ENCODE data around the gene POLDIP3. TPM values are rescaled to one million over a fixed set of nuclear protein-coding genes. Genes with fewer than 3 reads are reported as not detected.
"Not testable (repeated sequence)": the region's sequence is repeated elsewhere in the genome, so short reads cannot be mapped to it uniquely, and the experiment has no call there.

POLDIP3 gene
- total RNA-seq, 1 donor from 2014 or later, result 34.7 TPM

DNA sequence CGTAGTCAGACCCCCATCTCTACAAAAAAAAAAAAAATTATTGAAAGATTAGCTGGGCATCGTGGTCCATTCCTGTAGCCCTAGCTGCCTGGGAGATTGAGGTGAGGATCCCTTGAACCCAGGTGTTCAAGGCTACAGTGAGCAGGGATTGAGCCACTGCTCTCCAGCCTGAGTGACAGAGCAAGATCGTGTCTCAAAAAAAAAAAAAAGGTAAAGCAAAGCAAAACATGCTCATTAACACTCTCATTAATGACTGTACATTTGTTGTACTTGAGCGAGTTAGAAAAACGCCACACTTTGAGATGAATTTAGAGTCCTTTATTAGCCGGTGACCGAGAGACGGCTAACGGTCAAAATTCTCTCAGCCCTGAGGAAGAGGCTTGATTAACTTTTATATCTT, 67.1 kb downstream of the POLDIP3 start:
- TF ChIP-seq CTCF (IDR thresholded peaks at IDR 0.05; ENCODE audit: insufficient read depth, low read length, poor library complexity, severe bottlenecking), result no peak

DNA sequence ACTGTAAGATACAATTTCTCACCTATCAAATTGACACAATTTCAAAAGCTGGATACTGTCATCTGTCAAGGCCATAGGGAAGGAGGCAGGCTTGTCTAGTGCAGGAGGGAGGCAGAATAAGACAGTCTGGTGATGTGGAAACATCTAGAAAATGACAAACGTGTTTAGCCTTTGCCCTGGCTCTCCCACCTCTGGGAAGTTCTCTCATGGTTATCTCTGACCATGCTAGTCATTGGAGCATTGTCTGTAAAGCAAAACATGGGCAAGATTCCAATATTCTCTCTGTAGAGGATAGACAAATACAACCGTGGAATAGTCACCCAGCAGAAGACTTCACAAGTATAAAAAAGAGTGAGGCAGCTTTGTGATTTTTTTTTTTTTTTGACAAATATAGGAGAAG, 70.0 kb downstream of the POLDIP3 start:
- Histone ChIP-seq H3K4me3 (ENCODE audit: low read depth, low read length) (no peak overlapping the region), H3K27me3 (ENCODE audit: control insufficient read depth, insufficient read depth, low read length) (peaks cover 5% of the 10 kb centered on the region), H3K36me3 (ENCODE audit: control insufficient read depth, insufficient read depth, low read length) (no peaks in the 10 kb centered on the region)
- TF ChIP-seq CTCF (IDR thresholded peaks at IDR 0.05; ENCODE audit: insufficient read depth, low read length, poor library complexity, severe bottlenecking), result no peak
- no peak for DNase-seq (ENCODE audit: low read depth)

More for the DNA sequence above, 67.1 kb downstream of the POLDIP3 start:
- H3K36me3 ChIP-seq (ENCODE audit: control insufficient read depth, insufficient read depth, low read length), result no peaks in the 10 kb centered on the region
- DNase-seq (ENCODE audit: low read depth), result no peak
- no peak overlapping the region for H3K4me3 ChIP-seq (ENCODE audit: low read depth, low read length)
- peaks cover 7% of the 10 kb centered on the region for H3K27me3 ChIP-seq (ENCODE audit: control insufficient read depth, insufficient read depth, low read length)

- not testable (repeated sequence) for H3K36me3 ChIP-seq (ENCODE audit: control insufficient read depth, insufficient read depth, low read length); H3K4me3 ChIP-seq (ENCODE audit: low read depth, low read length); H3K27me3 ChIP-seq (ENCODE audit: control insufficient read depth, insufficient read depth, low read length); DNase-seq (ENCODE audit: low read depth)
Measured at GRCh38 chr22:42539236-42539771, 75.4 kb downstream of the POLDIP3 start.

GRCh38 chr22:42537199-42537831, 77.4 kb downstream of the POLDIP3 start:
- not testable (repeated sequence) for H3K27me3 ChIP-seq (ENCODE audit: control insufficient read depth, insufficient read depth, low read length); H3K4me3 ChIP-seq (ENCODE audit: low read depth, low read length); DNase-seq (ENCODE audit: low read depth); H3K36me3 ChIP-seq (ENCODE audit: control insufficient read depth, insufficient read depth, low read length)

- H3K4me3 ChIP-seq (ENCODE audit: low read depth, low read length); DNase-seq (ENCODE audit: low read depth); H3K36me3 ChIP-seq (ENCODE audit: control insufficient read depth, insufficient read depth, low read length); H3K27me3 ChIP-seq (ENCODE audit: control insufficient read depth, insufficient read depth, low read length): not testable (repeated sequence)
Measured at GRCh38 chr22:42536634-42537033, 78.0 kb downstream of the POLDIP3 start.

DNA sequence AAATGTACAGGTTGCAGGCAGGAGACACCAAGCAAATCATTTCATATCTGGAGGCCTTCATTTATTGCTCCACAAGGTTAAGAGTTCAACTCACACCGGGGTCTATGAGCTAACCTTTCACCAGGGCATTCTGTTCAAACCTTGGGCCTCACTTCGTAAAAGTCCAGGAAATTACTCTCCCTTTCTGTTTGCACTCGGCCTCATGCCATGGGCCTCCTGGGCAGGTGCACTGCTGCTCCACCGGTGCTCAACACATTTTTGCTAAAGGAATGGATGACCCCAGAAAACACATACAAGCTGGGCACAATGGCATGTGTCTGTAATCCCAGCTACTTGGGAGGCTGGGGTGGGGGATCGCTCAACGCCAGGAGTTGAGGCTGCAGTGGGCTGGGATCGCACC, 78.5 kb downstream of the POLDIP3 start:
- no peak for DNase-seq (ENCODE audit: low read depth)
- H3K4me3 ChIP-seq (ENCODE audit: low read depth, low read length), result no peak overlapping the region
- H3K36me3 ChIP-seq (ENCODE audit: control insufficient read depth, insufficient read depth, low read length), result no peaks in the 10 kb centered on the region
- no peaks in the 10 kb centered on the region for H3K27me3 ChIP-seq (ENCODE audit: control insufficient read depth, insufficient read depth, low read length)
- TF ChIP-seq CTCF (IDR thresholded peaks at IDR 0.05; ENCODE audit: insufficient read depth, low read length, poor library complexity, severe bottlenecking), result no peak

- H3K4me3 ChIP-seq (ENCODE audit: low read depth, low read length); H3K36me3 ChIP-seq (ENCODE audit: control insufficient read depth, insufficient read depth, low read length); H3K27me3 ChIP-seq (ENCODE audit: control insufficient read depth, insufficient read depth, low read length); DNase-seq (ENCODE audit: low read depth): not testable (repeated sequence)
Measured at GRCh38 chr22:42535082-42535731, 79.5 kb downstream of the POLDIP3 start.

Other genes with a start within 250 kb of the POLDIP3 start
- under 0.01 and 0.07 TPM in 2 replicates for gene NFAM1, start 182.5 kb downstream of the POLDIP3 start, total RNA-seq
- gene RRP7A, start 95.1 kb downstream of the POLDIP3 start, total RNA-seq, result 29.5 and 38.6 TPM in 2 replicates
- 0.27 and 2.0 TPM in 2 replicates for gene SERHL2, start 60.9 kb downstream of the POLDIP3 start, total RNA-seq
- gene ATP5MGL, start 25.7 kb upstream of the POLDIP3 start, total RNA-seq, result not detected in 2 replicates
- 85.0 and 116 TPM in 2 replicates for gene CYB5R3, start 34.5 kb upstream of the POLDIP3 start, total RNA-seq
- gene A4GALT, start 106.0 kb upstream of the POLDIP3 start, total RNA-seq, result 12.7 and 13.6 TPM in 2 replicates
- 58.7 and 62.0 TPM in 2 replicates for gene ARFGAP3, start 242.4 kb upstream of the POLDIP3 start, total RNA-seq